CD8-positive, alpha-beta memory T cell (primary cell): ENCODE measurements around the gene TMEM176A. TPM values are rescaled to one million over a fixed set of nuclear protein-coding genes. Genes with fewer than 3 reads are reported as not detected.

ENCODE experiments used
- CTCF ChIA-PET: fragments of 350-600 bp; sonication (Branson Sonifier 250); formaldehyde crosslinking; loops from one replicate; lab custom pipeline; 2021; ENCODE audit warnings: antibody characterized with exemption; lab: Charles Lee
- POLR2A ChIA-PET: fragments of 350-600 bp; sonication (Branson Sonifier 250); formaldehyde crosslinking; loops from one replicate; lab custom pipeline; 2021; ENCODE audit warnings: antibody characterized with exemption; lab: Charles Lee
- DNase-seq, 5 donors: peaks; one replicate each; pipeline versions ENCODE4 v3.0.0 to v3.0.0-alpha.2; 2020 to 2022; ENCODE audit warnings: mixed read lengths in 1 of 5
- H3K27ac ChIP-seq: one replicate; pipeline ENCODE4 v1.7.0; 2013; ENCODE audit warnings: low read depth, mild to moderate bottlenecking, low read length, moderate library complexity
- H3K27me3 ChIP-seq: 2 replicates; pipeline ENCODE4 v1.7.0; 2013; ENCODE audit warnings: low read length, mild to moderate bottlenecking; ENCODE audit not compliant: insufficient read depth, poor library complexity, severe bottlenecking
- H3K36me3 ChIP-seq: 2 replicates; pipeline ENCODE4 v1.7.0; 2013; ENCODE audit warnings: mild to moderate bottlenecking, low read length, moderate library complexity; ENCODE audit not compliant: insufficient read depth
- H3K4me1 ChIP-seq: 2 replicates; pipeline ENCODE4 v1.7.0; 2013; ENCODE audit warnings: mild to moderate bottlenecking, low read length, moderate library complexity; ENCODE audit not compliant: insufficient read depth
- H3K4me3 ChIP-seq: 2 replicates; pipeline ENCODE4 v1.7.0; 2013; ENCODE audit warnings: mild to moderate bottlenecking, low read length
- H3K9me3 ChIP-seq: 2 replicates; pipeline ENCODE4 v1.7.0; 2013; ENCODE audit warnings: mild to moderate bottlenecking, low read length
- H3K27ac Mint-ChIP-seq, 8 donors: one replicate each; pipeline ENCODE4 v1.8.0; 2020 to 2021; ENCODE audit warnings: mixed read lengths in 8 of 8, mild to moderate bottlenecking in 6 of 8, inconsistent platforms in 3 of 8, moderate library complexity in 3 of 8
- H3K27me3 Mint-ChIP-seq, 2 donors: one replicate each; pipeline ENCODE4 v1.8.0; 2020 to 2021; ENCODE audit warnings: mixed read lengths in 2 of 2, mild to moderate bottlenecking in 1 of 2, moderate library complexity in 1 of 2
- H3K36me3 Mint-ChIP-seq, 3 donors: one replicate each; pipeline ENCODE4 v1.8.0; 2020 to 2021; ENCODE audit warnings: mixed read lengths in 3 of 3, inconsistent platforms in 1 of 3, mild to moderate bottlenecking in 1 of 3
- H3K4me1 Mint-ChIP-seq, 3 donors: one replicate each; pipeline ENCODE4 v1.8.0; 2020 to 2021; ENCODE audit warnings: mixed read lengths in 3 of 3, inconsistent platforms in 1 of 3, mild to moderate bottlenecking in 1 of 3
- H3K4me3 Mint-ChIP-seq, 7 donors: one replicate each; pipeline ENCODE4 v1.8.0; 2020 to 2021; ENCODE audit warnings: mixed read lengths in 7 of 7, mild to moderate bottlenecking in 6 of 7, moderate library complexity in 4 of 7, inconsistent platforms in 2 of 7
- H3K9me3 Mint-ChIP-seq, 5 donors: one replicate each; pipeline ENCODE4 v1.8.0; 2020 to 2022; ENCODE audit warnings: mixed read lengths in 5 of 5, mild to moderate bottlenecking in 3 of 5, moderate library complexity in 2 of 5, inconsistent platforms in 1 of 5
- polyA plus RNA-seq: library from polyadenylated mRNA; unstranded; fragments of 300-500 nt; fragmentation: Illumina TruSeq; gene quantifications from one replicate; pipeline ENCODE4 v1.2.3, GENCODE V29; 2021
- total RNA-seq, 2 experiments: library from RNA; stranded (reverse); gene quantifications; one replicate each; pipeline ENCODE4 v1.2.3, GENCODE V29; 2021

TMEM176A gene
- total and polyA plus RNA-seq, 3 experiments from 2014 or later, result 0.26 TPM; not detected in 2

- CTCF ChIA-PET, result interaction anchor here (1.0 to 2.7 kb wide), 2 partner anchors 10 kb away, joined by 3 to 12 read pairs; no protein-coding TSS in a partner anchor
These were observed 11.9 kb upstream of the TMEM176A start for GRCh38 chr7:150788474-150789269.

DNA sequence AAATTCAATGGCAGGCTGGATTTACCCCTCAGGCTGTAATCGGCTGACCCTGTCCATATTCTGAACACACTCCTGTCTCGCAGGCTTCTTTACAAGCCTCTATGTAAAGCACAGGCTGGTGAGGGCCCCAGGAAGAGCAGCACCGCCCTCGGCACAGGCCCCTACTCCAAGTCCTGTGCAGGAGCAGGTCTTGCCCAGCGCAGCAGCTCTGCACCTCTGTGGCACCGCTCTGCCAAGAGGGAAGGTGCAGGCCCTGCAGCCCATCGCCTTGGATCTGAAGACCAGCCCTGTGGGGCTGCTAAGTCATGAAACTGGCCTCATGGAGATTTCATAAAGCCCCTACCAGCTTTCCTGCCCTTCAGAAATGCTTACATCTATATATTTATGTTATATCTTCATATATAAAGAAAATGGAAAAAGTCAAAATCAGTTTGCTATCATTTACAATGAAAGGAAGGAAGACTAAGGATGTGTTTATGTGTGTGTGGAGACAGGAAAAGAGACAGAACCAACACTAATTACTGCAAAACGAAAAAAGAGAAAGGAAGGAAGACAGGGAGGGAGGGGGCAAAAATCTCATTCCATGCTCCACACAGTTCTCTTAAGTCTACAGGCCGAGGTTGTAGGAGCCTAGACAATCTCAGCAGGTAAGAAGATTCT is 10.0 kb upstream of the TMEM176A start:
- Mint-ChIP-seq H3K9me3 (no peaks in the 10 kb centered on the region), H3K4me3 (no peak overlapping the region), H3K27ac (no peak overlapping the region), H3K4me1 (no peaks in the 10 kb centered on the region), H3K27me3 (peaks cover 10 to 21% of the 10 kb centered on the region in 2 donors), H3K36me3 (peaks cover 0 to 3% (median 0%) of the 10 kb centered on the region in 3 donors)
- ChIA-PET POLR2A (no interaction called here), CTCF (interaction anchor here (1.0 to 1.3 kb wide), 2 partner anchors 12 to 25 kb away, joined by 3 read pairs; no protein-coding TSS in a partner anchor)
- H3K9me3 ChIP-seq, result no peaks in the 10 kb centered on the region
- no peaks in the 10 kb centered on the region for H3K36me3 ChIP-seq
- H3K27me3 ChIP-seq, result peaks cover 4% of the 10 kb centered on the region
- no peak overlapping the region for H3K27ac ChIP-seq
- no peak overlapping the region for H3K4me3 ChIP-seq
- H3K4me1 ChIP-seq, result no peaks in the 10 kb centered on the region
- DNase-seq, result no peak

More at GRCh38 chr7:150788474-150789269, 11.9 kb upstream of the TMEM176A start:
- H3K27me3 ChIP-seq, result no peaks in the 10 kb centered on the region
- no peak overlapping the region for H3K4me3 ChIP-seq
- no peak overlapping the region for H3K27ac ChIP-seq
- POLR2A ChIA-PET, result no interaction called here
- H3K4me1 ChIP-seq, result no peaks in the 10 kb centered on the region
- no peaks in the 10 kb centered on the region for H3K9me3 ChIP-seq
- DNase-seq, result no peak
- H3K36me3 ChIP-seq, result no peaks in the 10 kb centered on the region
- Mint-ChIP-seq H3K4me3 (no peak overlapping the region), H3K4me1 (no peaks in the 10 kb centered on the region), H3K9me3 (no peaks in the 10 kb centered on the region), H3K27ac (no peak overlapping the region), H3K27me3 (peaks cover 12 to 28% of the 10 kb centered on the region in 2 donors), H3K36me3 (peaks cover 0 to 4% (median 0%) of the 10 kb centered on the region in 3 donors)

DNA sequence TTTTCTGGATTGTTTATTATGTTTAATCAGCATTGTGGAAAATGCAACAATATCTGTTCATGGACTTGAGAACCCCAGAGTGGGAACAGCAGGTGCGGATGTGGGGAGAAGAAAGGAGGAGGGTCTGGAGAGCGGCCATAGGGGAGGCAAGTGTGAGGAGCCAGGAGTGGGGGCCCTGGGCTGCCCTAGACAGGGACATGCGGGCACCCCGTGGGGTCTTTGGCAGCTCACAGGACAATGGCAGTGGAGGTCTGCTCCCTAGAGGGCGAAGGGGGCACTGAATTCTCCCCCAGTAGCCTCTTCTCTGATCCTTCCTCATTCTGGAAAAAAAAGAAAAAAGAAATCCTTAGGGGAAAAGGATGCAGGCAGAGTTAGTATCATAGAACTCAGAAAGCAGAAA is 9.3 kb upstream of the TMEM176A start:
- POLR2A ChIA-PET, result no interaction called here
- no peak overlapping the region for H3K27ac Mint-ChIP-seq
- DNase-seq, result no peak
- H3K9me3 Mint-ChIP-seq, result peaks cover 0 to 4% (median 4%) of the 10 kb centered on the region in 5 donors
- peaks cover 0 to 5% (median 0%) of the 10 kb centered on the region in 3 donors for H3K36me3 Mint-ChIP-seq
- H3K9me3 ChIP-seq, result no peaks in the 10 kb centered on the region
- no peak overlapping the region for H3K4me3 Mint-ChIP-seq
- H3K4me1 Mint-ChIP-seq, result no peaks in the 10 kb centered on the region
- no peaks in the 10 kb centered on the region for H3K4me1 ChIP-seq
- H3K4me3 ChIP-seq, result no peak overlapping the region
- H3K27me3 ChIP-seq, result peaks cover 4% of the 10 kb centered on the region
- peaks cover 10 to 15% of the 10 kb centered on the region in 2 donors for H3K27me3 Mint-ChIP-seq
- CTCF ChIA-PET, result interaction anchor here (1.0 kb wide), 1 partner anchor 13 kb away, joined by 3 read pairs; no protein-coding TSS in a partner anchor
- no peak overlapping the region for H3K27ac ChIP-seq
- H3K36me3 ChIP-seq, result no peaks in the 10 kb centered on the region

DNA sequence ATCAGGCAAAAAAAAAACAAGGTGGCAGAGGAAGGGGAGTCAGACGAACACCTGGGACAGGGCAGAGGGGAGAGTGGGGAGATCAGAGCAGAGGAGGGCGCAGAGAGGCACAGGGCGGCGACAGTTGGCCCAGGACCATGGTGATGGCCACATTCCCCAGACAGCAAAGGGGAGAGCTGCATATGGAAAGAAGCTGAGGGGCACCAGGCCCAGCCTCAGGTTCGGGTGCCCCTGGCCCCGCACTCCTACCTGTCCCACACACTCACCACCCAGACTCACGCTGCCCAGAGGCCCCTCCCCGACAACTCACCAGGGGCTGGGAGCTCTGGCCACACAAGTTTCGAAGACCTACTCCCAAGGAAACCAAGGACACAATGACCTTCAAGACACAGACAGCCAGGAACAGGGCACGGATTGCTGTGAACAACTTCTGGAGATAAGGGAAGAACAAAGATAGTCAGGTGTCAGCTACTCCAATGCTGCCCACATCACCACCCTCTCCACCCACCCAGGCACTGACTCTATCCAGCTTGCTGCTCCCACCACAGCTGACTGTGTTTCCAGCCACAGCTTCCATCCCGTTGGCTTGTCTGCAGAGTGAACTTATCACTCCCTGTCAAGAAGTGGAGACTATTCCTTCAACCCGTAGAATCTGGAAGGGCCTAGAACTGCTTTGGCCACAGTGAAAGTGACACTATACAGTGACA is 8.7 kb upstream of the TMEM176A start:
- H3K4me3 ChIP-seq, result no peak overlapping the region
- no peaks in the 10 kb centered on the region for H3K4me1 ChIP-seq
- POLR2A ChIA-PET, result no interaction called here
- no peaks in the 10 kb centered on the region for H3K9me3 ChIP-seq
- no peak overlapping the region for H3K27ac Mint-ChIP-seq
- H3K27me3 Mint-ChIP-seq, result peaks cover 9 to 15% of the 10 kb centered on the region in 2 donors
- H3K36me3 ChIP-seq, result no peaks in the 10 kb centered on the region
- H3K36me3 Mint-ChIP-seq, result peaks cover 0 to 6% (median 0%) of the 10 kb centered on the region in 3 donors
- no peak overlapping the region for H3K27ac ChIP-seq
- H3K4me3 Mint-ChIP-seq, result no peak overlapping the region
- H3K4me1 Mint-ChIP-seq, result no peaks in the 10 kb centered on the region
- H3K9me3 Mint-ChIP-seq, result peaks cover 0 to 4% (median 4%) of the 10 kb centered on the region in 5 donors
- H3K27me3 ChIP-seq, result peaks cover 4% of the 10 kb centered on the region
- CTCF ChIA-PET, result interaction anchor here (1.3 kb wide), 1 partner anchor 35 kb away, joined by 3 read pairs; no protein-coding TSS in a partner anchor
- no peak for DNase-seq

DNA sequence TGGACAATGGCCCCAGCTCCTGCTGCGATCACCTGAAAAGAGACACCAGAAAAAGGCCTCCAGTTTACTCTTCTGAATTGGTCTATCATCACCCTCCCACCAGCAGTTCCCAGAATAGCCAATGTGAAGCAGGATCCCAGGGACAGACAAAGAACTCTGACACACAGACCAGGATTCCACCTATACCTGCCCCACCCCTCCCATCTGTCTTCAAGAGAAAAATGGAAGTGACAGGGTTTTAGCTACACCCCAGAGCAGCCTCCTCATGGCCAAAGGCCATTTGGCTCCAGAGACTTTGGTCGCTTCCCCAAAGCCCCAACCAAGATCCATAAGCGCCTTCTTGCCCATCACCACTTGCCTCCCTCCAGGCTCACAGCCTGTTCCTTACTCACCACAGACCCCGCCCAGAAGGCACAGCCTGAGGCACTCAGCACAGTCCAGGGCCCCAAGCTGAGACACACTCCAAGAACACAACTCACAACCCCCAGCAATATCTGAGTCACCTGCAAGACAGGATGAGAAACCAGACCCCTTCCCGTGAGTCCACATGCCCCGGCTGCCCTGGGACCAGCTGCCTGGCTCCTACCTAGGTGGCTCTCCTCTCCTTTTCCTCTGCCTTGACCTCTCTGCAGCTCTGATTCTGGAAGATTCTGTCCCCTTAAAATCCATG is 6.9 kb upstream of the TMEM176A start:
- Histone ChIP-seq H3K4me1 (no peaks in the 10 kb centered on the region), H3K36me3 (no peaks in the 10 kb centered on the region), H3K4me3 (no peak overlapping the region), H3K9me3 (no peaks in the 10 kb centered on the region), H3K27ac (no peak overlapping the region), H3K27me3 (peaks cover 4% of the 10 kb centered on the region)
- Mint-ChIP-seq H3K9me3 (peaks cover 0 to 4% (median 4%) of the 10 kb centered on the region in 5 donors), H3K27ac (no peak overlapping the region), H3K4me1 (no peaks in the 10 kb centered on the region), H3K36me3 (peaks cover 0 to 6% (median 0%) of the 10 kb centered on the region in 3 donors), H3K27me3 (peaks cover 11 to 19% of the 10 kb centered on the region in 2 donors), H3K4me3 (no peak overlapping the region)
- ChIA-PET POLR2A (no interaction called here), CTCF (no interaction called here)
- DNase-seq, result no peak

GRCh38 chr7:150797661-150798060 is 2.9 kb upstream of the TMEM176A start:
- Histone ChIP-seq H3K36me3 (no peaks in the 10 kb centered on the region), H3K27me3 (peaks cover 27% of the 10 kb centered on the region), H3K9me3 (no peaks in the 10 kb centered on the region), H3K4me1 (no peaks in the 10 kb centered on the region), H3K4me3 (no peak overlapping the region), H3K27ac (no peak overlapping the region)
- CTCF ChIA-PET, result no interaction called here
- DNase-seq, result no peak
- Mint-ChIP-seq H3K4me3 (no peak overlapping the region), H3K36me3 (peaks cover 0 to 12% (median 0%) of the 10 kb centered on the region in 3 donors), H3K27ac (no peak overlapping the region), H3K9me3 (peaks cover 0 to 4% (median 4%) of the 10 kb centered on the region in 5 donors), H3K4me1 (peaks cover 0 to 23% (median 10%) of the 10 kb centered on the region in 3 donors), H3K27me3 (peaks cover 32 to 41% of the 10 kb centered on the region in 2 donors)
- POLR2A ChIA-PET, result no interaction called here

- no peaks in the 10 kb centered on the region for H3K4me1 ChIP-seq
- peaks cover 0 to 23% (median 10%) of the 10 kb centered on the region in 3 donors for H3K4me1 Mint-ChIP-seq
- no peaks in the 10 kb centered on the region for H3K36me3 ChIP-seq
- peaks cover 0 to 12% (median 0%) of the 10 kb centered on the region in 3 donors for H3K36me3 Mint-ChIP-seq
- peaks cover 40 to 54% of the 10 kb centered on the region in 2 donors for H3K27me3 Mint-ChIP-seq
- peaks cover 0 to 4% (median 4%) of the 10 kb centered on the region in 5 donors for H3K9me3 Mint-ChIP-seq
- H3K27me3 ChIP-seq, result peaks cover 33% of the 10 kb centered on the region
- H3K9me3 ChIP-seq, result no peaks in the 10 kb centered on the region
- no peak overlapping the region for H3K27ac ChIP-seq
- H3K27ac Mint-ChIP-seq, result no peak overlapping the region
- no peak overlapping the region for H3K4me3 ChIP-seq
- ChIA-PET CTCF (interaction anchor here (0.9 to 1.5 kb wide), 2 partner anchors 9 to 11 kb away, joined by 3 read pairs; no protein-coding TSS in a partner anchor), POLR2A (no interaction called here)
- no peak for DNase-seq
- H3K4me3 Mint-ChIP-seq, result peak overlapping the region in 6 of 7 donors; percentile 61 to 80 (median 70)
These were observed 1.4 kb upstream of the TMEM176A start for GRCh38 chr7:150799156-150799555.
